Neuronal stem cell (in vitro differentiated cells): Measurements from ENCODE around the gene CRISP3.

Experiments
- DNase-seq: peaks from one replicate; pipeline ENCODE4 v3.0.0-alpha.2; 2013; ENCODE audit warnings: low spot score
- H2AFZ ChIP-seq: one replicate; pipeline ENCODE4 v1.6.1; 2013; ENCODE audit warnings: mild to moderate bottlenecking, low read length, inconsistent platforms
- H2AK5ac ChIP-seq: 2 replicates; pipeline ENCODE4 v1.6.1; 2013; ENCODE audit warnings: low read depth, mild to moderate bottlenecking, inconsistent platforms, low read length, moderate library complexity, mixed read lengths
- H2BK120ac ChIP-seq: 2 replicates; pipeline ENCODE4 v1.6.1; 2013; ENCODE audit warnings: low read depth, mild to moderate bottlenecking, inconsistent platforms, low read length, moderate library complexity, mixed read lengths
- H2BK12ac ChIP-seq: one replicate; pipeline ENCODE4 v1.6.1; 2013; ENCODE audit warnings: low read length, inconsistent platforms
- H2BK15ac ChIP-seq: 2 replicates; pipeline ENCODE4 v1.6.1; 2013; ENCODE audit warnings: mild to moderate bottlenecking, low read length, inconsistent platforms, mixed read lengths
- H2BK5ac ChIP-seq: one replicate; pipeline ENCODE4 v1.6.1; 2013; ENCODE audit warnings: inconsistent platforms, mild to moderate bottlenecking, low read length, moderate library complexity
- H3K14ac ChIP-seq: one replicate; pipeline ENCODE4 v1.6.1; 2013; ENCODE audit warnings: low read length, inconsistent platforms
- H3K18ac ChIP-seq: 2 replicates; pipeline ENCODE4 v1.6.1; 2013; ENCODE audit warnings: low read length, inconsistent platforms
- H3K23ac ChIP-seq: 2 replicates; pipeline ENCODE4 v1.6.1; 2013; ENCODE audit warnings: low read depth, mild to moderate bottlenecking, mixed read lengths, low read length, inconsistent platforms; ENCODE audit not compliant: poor library complexity
- H3K27ac ChIP-seq: replicated peaks from 3 replicates; pipeline ENCODE4 v1.5.1; 2013; ENCODE audit warnings: low read length, inconsistent platforms
- H3K27me3 ChIP-seq, 3 experiments: 2 replicates each; pipeline ENCODE4 v1.6.1; 2013; ENCODE audit warnings: low read length in 3 of 3, mild to moderate bottlenecking in 2 of 3, inconsistent platforms in 1 of 3, low read depth in 1 of 3, mixed read lengths in 1 of 3, moderate library complexity in 1 of 3; ENCODE audit not compliant: control insufficient read depth in 3 of 3, insufficient read depth in 3 of 3
- H3K36me3 ChIP-seq, 2 donors: replicated peaks in 1 of 2; 2 replicates each; pipeline ENCODE4 v1.6.1; 2013; ENCODE audit warnings: low read length in 2 of 2; ENCODE audit not compliant: control insufficient read depth in 2 of 2, insufficient read depth in 2 of 2
- H3K4ac ChIP-seq: 2 replicates; pipeline ENCODE4 v1.6.1; 2013; ENCODE audit warnings: inconsistent platforms, mild to moderate bottlenecking, low read length, moderate library complexity
- H3K4me1 ChIP-seq, 2 donors: 1 replicate in 1 of 2; 2 replicates in 1 of 2; pipeline ENCODE4 v1.6.1; 2013; ENCODE audit warnings: low read length in 2 of 2, low read depth in 1 of 2; ENCODE audit not compliant: control insufficient read depth in 2 of 2, insufficient read depth in 1 of 2
- H3K4me2 ChIP-seq: one replicate; pipeline ENCODE4 v1.6.1; 2013; ENCODE audit warnings: mild to moderate bottlenecking, low read length, inconsistent platforms; ENCODE audit not compliant: insufficient read depth, poor library complexity, severe bottlenecking
- H3K4me3 ChIP-seq, 2 donors: 2 replicates each; pipeline ENCODE4 v1.5.1; 2013; ENCODE audit warnings: low read length in 2 of 2, mild to moderate bottlenecking in 2 of 2, inconsistent platforms in 1 of 2, moderate library complexity in 1 of 2
- H3K79me1 ChIP-seq: one replicate; pipeline ENCODE4 v1.6.1; 2013; ENCODE audit warnings: low read depth, mild to moderate bottlenecking, inconsistent platforms, low read length, moderate library complexity
- H3K9ac ChIP-seq: one replicate; pipeline ENCODE4 v1.6.1; 2013; ENCODE audit warnings: mild to moderate bottlenecking, low read depth, low read length, inconsistent platforms; ENCODE audit not compliant: poor library complexity
- H3K9me3 ChIP-seq, 2 donors: replicated peaks in 1 of 2; 2 replicates each; pipeline versions ENCODE3 to v1.6.1; 2013; ENCODE audit warnings: low read length in 2 of 2, mild to moderate bottlenecking in 2 of 2, inconsistent platforms in 1 of 2, low read depth in 1 of 2, mixed read lengths in 1 of 2, moderate library complexity in 1 of 2; ENCODE audit not compliant: control insufficient read depth in 2 of 2, insufficient read depth in 1 of 2
- H4K8ac ChIP-seq: one replicate; pipeline ENCODE4 v1.6.1; 2013; ENCODE audit warnings: low read depth, mild to moderate bottlenecking, inconsistent platforms, low read length, moderate library complexity
- H4K91ac ChIP-seq: one replicate; pipeline ENCODE4 v1.6.1; 2013; ENCODE audit warnings: low read length, low read depth, mild to moderate bottlenecking, inconsistent platforms; ENCODE audit not compliant: poor library complexity
- WGBS, 2 donors: extraction: QIAGEN DNeasy Blood & Tissue Kit; methylation state at CpG; one replicate each; pipeline ENCODE4 v1.1.7; 2013; ENCODE audit warnings: missing lambda C conversion rate in 2 of 2, mixed read lengths in 1 of 2; ENCODE audit not compliant: insufficient read length in 2 of 2, insufficient replicate concordance in 1 of 2; ENCODE audit errors: extremely low coverage in 2 of 2; 5-methylcytosine and 5-hydroxymethylcytosine counted together

CRISP3 gene

DNA sequence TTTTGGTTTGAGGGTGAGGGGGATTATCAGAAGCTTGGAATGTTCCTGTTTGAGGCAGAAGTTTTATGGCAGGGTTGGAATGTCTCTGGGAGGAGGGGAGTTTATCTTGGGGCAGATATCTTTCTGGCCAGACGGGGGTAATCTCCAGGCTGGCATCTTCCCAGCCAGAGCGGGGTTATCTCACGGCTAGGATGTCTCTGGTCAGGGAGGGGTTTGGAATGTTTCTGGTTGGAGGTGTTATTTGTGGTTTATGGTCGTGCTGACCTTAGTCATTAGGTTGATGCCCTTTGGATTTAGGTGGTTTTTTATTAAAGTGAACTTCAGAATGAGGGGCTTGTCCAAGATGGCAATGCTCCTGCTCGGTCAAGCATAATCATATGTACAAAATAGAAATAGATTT lies 28.1 kb upstream of the CRISP3 start:
- H3K4me3 ChIP-seq, result no peak overlapping the region
- H3K4ac ChIP-seq, result no peak overlapping the region
- H3K18ac ChIP-seq, result no peak overlapping the region
- DNase-seq, result no peak
- no peak overlapping the region for H2BK12ac ChIP-seq
- no peak overlapping the region for H3K23ac ChIP-seq
- H4K91ac ChIP-seq, result no peak overlapping the region
- H3K4me2 ChIP-seq, result no peak overlapping the region
- H3K27ac ChIP-seq, result no peak overlapping the region
- no peak overlapping the region for H2BK15ac ChIP-seq
- H2BK120ac ChIP-seq, result no peak overlapping the region
- no peak overlapping the region for H3K9ac ChIP-seq
- H4K8ac ChIP-seq, result no peak overlapping the region
- no peaks in the 10 kb centered on the region for H3K9me3 ChIP-seq
- no peaks in the 10 kb centered on the region for H3K27me3 ChIP-seq
- no peak overlapping the region for H2AFZ ChIP-seq
- H3K36me3 ChIP-seq, result no peaks in the 10 kb centered on the region
- H3K4me1 ChIP-seq, result no peaks in the 10 kb centered on the region
- no peak overlapping the region for H2AK5ac ChIP-seq
- no peak overlapping the region for H2BK5ac ChIP-seq
- no peaks in the 10 kb centered on the region for H3K79me1 ChIP-seq
- no peak overlapping the region for H3K14ac ChIP-seq
- WGBS, 2 donors, result no CpG with 5 or more reads among the region's 5 CpGs

GRCh38 chr6:49766762-49767161 lies 22.6 kb upstream of the CRISP3 start:
- Histone ChIP-seq H2BK15ac (no peak overlapping the region), H3K23ac (no peak overlapping the region), H3K14ac (no peak overlapping the region), H3K4me1 (no peaks in the 10 kb centered on the region), H2AFZ (no peak overlapping the region), H3K9me3 (no peaks in the 10 kb centered on the region), H2BK120ac (no peak overlapping the region), H2BK5ac (no peak overlapping the region), H4K91ac (no peak overlapping the region), H3K4me2 (no peak overlapping the region), H3K9ac (no peak overlapping the region), H3K18ac (no peak overlapping the region), H3K4ac (no peak overlapping the region), H3K4me3 (no peak overlapping the region), H2AK5ac (no peak overlapping the region), H2BK12ac (no peak overlapping the region), H3K27me3 (no peaks in the 10 kb centered on the region), H3K79me1 (no peaks in the 10 kb centered on the region), H3K36me3 (no peaks in the 10 kb centered on the region), H4K8ac (no peak overlapping the region), H3K27ac (no peak overlapping the region)
- no peak for DNase-seq
- no CpG with 5 or more reads among the region's 2 CpGs for WGBS, 2 donors

DNA sequence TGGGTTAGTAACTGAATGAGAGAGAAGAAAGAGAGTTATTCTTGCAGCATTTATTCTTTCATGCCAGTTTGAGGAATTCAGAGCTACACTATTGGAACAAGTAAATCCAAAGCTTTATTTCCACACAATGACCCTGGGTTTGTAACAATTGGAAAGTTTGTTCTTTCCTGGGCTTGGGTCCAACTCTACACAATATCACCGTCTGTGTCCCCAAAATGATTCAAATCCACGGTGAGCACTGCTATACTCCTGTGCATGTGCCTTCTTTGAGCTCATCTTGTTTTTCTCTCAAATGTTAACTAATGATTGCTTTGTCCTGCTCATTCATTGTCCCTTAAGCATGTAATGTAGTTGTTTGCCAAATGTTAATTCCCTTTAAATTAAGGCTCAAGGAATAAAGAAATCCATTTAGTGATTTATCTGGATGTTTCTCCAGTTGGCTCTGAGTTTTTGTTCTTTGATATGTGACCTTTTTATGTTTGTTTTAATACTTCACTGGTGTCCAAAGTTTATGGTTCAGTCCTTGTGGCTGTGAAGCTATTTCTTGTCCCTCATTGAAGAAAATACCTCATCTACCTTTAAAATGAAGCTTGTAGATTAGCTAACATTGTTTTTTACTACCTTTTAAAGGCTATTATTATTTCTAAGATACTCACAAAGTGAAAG lies 20.5 kb upstream of the CRISP3 start:
- Histone ChIP-seq H3K4ac (no peak overlapping the region), H2BK15ac (no peak overlapping the region), H3K27me3 (no peaks in the 10 kb centered on the region), H3K27ac (no peak overlapping the region), H2BK5ac (no peak overlapping the region), H3K23ac (no peak overlapping the region), H3K9ac (no peak overlapping the region), H4K8ac (no peak overlapping the region), H2BK12ac (no peak overlapping the region), H4K91ac (no peak overlapping the region), H3K14ac (no peak overlapping the region), H3K79me1 (no peaks in the 10 kb centered on the region), H3K4me2 (no peak overlapping the region), H2BK120ac (no peak overlapping the region), H3K18ac (no peak overlapping the region), H3K9me3 (no peaks in the 10 kb centered on the region), H3K4me1 (no peaks in the 10 kb centered on the region), H2AK5ac (no peak overlapping the region), H3K4me3 (no peak overlapping the region), H3K36me3 (no peaks in the 10 kb centered on the region), H2AFZ (no peak overlapping the region)
- no CpG with 5 or more reads among the region's 2 CpGs for WGBS, 2 donors
- no peak for DNase-seq

GRCh38 chr6:49743429-49743828 lies 759 bp downstream of the CRISP3 start:
- Histone ChIP-seq H3K27ac (no peak overlapping the region), H2AK5ac (no peak overlapping the region), H2BK120ac (no peak overlapping the region), H3K79me1 (no peaks in the 10 kb centered on the region), H3K18ac (no peak overlapping the region), H3K9me3 (peaks cover 0 to 1% of the 10 kb centered on the region in 2 donors), H2BK5ac (no peak overlapping the region), H3K4me1 (no peaks in the 10 kb centered on the region), H3K9ac (no peak overlapping the region), H3K4ac (no peak overlapping the region), H3K4me2 (no peak overlapping the region), H3K23ac (no peak overlapping the region), H3K4me3 (no peak overlapping the region), H2AFZ (no peak overlapping the region), H3K36me3 (no peaks in the 10 kb centered on the region), H4K8ac (no peak overlapping the region), H4K91ac (no peak overlapping the region), H2BK12ac (no peak overlapping the region), H3K14ac (no peak overlapping the region), H3K27me3 (no peaks in the 10 kb centered on the region), H2BK15ac (no peak overlapping the region)
- no peak for DNase-seq
- WGBS, 2 donors, result no CpG with 5 or more reads among the region's 4 CpGs
